Measurements from ENCODE around the gene HRC. TPM values are rescaled to one million over a fixed set of nuclear protein-coding genes. Genes with fewer than 3 reads are reported as not detected.
"Not testable (repeated sequence)": the region's sequence is repeated elsewhere in the genome, so short reads cannot be mapped to it uniquely, and the experiment has no call there.

Gene HRC
- total RNA-seq, 1 donor from 2014 or later = not detected

DNA sequence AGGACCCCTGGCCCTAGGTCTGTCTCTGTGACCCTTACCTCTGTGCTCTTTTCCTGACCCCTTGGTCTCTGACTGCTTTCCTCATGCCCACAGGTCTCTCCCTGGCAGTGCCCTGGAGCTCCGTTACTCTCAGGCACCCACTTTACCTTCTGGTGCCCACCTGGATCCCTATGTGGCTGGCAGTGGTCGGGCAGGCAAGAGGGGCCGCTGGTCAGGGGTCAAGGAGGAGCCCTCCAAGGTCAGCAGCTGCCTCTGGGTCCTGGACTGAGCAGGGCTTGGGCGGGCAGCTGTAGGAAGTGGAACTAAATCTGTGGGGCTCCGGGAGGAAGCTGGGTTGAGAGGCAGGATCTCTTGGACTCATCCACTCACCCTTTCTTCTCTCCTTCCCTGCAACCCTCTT, 19.5 kb downstream of the HRC start:
- no peak for DNase-seq (ENCODE audit: low read depth)

DNA sequence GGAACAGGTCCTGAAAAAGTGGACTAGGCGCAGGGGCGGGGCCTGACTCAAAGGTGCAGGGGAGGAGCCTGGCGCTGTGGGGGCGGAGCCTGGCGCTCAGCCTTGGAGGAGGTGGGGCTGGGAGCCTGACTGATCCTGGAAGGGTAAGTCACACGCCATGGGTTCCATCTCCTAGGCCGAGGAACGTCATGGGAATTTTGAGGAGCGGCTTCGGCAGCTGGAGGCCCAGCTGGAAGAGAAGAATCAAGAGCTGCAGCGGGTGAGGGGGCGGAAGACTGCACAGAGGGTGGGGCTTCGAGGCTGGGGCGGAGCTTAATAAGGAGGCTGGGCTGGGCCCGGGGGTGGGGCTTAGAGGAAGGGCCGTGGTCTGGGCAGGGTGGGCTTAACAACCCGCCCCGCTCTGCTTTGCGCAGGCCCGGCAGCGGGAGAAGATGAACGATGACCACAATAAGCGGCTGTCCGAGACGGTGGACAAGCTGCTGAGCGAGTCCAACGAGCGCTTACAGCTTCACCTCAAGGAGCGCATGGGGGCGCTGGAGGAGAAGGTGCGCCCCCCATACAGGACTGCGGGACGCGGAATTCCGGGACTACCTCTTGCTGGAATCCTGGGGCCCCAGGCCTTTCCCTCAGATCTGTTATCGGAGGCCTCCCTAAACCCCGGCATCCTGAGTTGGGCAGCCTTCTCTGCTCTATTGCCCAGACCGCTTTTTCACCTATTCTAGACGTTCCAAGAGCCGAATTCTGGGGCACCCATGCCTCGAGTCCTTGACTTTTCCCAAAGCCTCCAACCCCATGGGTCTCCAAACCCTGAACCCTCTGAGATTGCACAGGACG, 21.4 kb downstream of the HRC start:
- peak; percentile 57 for DNase-seq (ENCODE audit: low read depth)

DNA sequence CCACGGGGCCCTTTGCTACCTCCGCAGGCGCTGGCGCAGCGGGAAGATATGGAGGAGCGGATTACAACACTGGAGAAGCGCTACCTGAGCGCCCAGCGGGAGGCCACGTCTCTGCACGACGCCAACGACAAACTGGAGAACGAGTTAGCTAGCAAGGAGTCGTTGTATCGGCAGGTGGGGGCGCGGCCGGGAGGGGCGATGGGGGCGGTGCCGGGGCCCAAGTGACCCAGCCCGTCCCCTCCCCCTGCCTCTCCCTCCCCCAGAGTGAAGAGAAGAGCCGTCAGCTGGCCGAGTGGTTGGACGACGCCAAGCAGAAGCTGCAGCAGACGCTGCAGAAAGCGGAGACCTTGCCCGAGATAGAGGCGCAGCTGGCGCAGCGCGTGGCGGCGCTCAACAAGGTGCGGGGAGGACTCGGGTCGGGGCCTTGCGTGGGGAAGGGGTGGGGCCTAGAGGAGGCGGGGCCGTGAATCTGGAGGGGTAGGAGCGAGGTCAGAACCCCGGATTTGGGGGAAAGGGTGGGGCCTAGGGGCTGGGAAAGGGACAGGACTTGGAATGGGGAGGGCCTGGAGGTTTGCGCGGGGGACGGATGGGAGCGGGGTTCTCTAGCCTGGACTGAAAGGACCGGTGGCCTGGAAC, 22.1 kb downstream of the HRC start:
- no peak for DNase-seq (ENCODE audit: low read depth)

DNA sequence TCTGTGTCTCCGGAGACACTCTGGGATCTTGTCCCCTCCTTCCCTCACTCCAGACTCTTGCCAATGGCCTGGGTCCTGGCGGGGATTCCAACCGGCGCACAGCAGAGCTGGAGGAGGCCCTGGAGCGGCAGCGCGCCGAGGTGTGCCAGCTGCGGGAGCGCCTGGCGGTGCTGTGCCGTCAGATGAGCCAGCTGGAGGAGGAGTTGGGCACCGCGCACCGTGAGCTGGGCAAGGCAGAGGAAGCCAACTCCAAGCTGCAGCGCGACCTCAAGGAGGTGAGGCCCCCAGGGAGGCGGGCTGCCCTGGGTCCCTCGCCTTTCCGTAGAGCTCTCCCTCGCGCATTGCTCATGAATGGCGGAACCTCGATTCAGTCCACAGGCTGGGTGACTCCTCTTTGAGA, 24.9 kb downstream of the HRC start:
- no peak for DNase-seq (ENCODE audit: low read depth)

DNA sequence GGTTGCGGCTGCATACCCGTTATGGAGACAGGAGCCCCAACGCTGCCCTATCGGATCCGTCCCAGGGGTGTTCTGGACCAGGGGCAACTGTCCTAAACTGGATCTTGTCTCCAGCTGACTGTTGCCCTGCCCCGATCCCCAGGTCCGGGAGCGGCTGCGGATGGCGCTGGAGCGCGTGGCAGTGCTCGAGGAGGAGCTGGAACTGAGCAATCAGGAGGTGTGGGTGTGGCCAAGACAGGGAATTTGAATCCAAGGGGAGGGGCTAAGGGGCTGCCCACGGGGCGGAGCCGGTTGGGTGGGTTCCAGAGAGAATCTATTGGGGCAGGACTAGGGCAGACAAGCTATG, 26.0 kb downstream of the HRC start:
- no peak for DNase-seq (ENCODE audit: low read depth)

DNA sequence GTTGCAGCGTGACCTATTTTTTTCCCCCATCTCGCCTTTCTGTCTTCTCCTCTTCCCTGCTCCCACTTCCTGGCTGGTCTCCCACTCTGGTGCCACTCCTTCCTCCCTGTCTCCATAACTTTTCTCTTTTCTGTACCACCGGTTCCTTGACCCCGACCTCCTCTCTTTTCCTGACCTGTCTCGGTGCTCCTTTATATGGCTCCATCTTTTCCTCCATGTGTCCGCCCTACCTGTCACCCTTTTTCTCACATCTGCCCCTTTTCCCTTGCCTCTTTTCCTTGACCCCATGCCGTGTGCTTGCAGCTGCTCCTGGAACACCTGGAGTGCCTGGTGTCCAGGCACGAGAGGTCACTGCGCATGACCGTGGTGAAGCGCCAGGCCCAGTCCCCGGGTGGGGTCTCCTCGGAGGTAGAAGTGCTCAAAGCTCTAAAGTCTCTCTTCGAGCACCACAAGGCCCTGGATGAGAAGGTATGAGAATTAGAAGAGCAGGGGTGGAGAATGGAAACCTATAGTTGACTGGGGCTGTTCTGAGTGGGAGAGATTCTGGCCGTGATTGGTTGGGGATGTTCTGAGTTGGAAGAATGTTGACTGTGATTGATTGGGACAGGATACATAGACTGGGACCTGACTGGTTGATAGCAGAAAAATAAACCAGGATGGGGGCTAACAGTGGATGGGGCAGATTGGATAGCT, 26.5 kb downstream of the HRC start:
- DNase-seq (ENCODE audit: low read depth) = no peak

DNA sequence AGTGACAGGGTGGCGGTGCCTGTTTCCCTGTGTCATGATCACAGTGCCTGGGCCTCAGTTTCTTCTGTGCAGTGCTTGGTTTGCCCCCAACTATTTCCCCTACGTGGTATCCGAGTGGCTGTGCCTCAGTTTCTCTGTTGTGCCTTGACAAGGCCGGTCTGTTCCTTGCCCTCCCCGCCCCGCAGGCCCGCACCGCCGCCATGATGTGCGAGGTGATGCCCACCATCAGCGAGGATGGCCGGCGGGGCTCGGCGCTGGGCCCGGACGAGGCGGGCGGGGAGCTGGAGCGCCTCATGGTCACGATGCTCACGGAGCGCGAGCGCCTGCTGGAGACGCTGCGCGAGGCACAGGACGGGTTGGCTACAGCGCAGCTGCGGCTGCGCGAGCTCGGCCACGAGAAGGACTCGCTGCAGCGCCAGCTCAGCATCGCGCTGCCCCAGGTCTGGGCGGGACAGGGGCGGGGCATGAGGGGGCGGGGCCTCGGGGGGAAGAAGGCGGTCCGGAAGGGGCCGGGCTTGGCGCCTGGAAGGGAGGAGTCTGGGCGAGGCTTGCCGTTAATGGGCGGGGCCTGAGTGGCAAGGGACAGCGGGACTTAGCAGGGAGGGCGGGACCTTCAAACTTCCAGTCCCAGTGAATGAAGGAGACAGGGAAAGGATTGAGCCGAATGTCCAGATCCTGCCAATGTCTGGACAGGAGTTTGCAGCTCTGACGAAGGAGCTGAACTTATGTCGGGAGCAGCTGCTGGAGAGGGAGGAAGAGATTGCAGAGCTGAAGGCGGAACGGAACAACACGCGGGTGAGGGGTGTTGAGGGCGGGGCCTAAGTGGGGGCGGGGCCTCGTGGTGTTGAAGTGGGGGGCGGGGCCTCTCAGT, 27.3 kb downstream of the HRC start:
- DNase-seq (ENCODE audit: low read depth) = peak; percentile 87

DNA sequence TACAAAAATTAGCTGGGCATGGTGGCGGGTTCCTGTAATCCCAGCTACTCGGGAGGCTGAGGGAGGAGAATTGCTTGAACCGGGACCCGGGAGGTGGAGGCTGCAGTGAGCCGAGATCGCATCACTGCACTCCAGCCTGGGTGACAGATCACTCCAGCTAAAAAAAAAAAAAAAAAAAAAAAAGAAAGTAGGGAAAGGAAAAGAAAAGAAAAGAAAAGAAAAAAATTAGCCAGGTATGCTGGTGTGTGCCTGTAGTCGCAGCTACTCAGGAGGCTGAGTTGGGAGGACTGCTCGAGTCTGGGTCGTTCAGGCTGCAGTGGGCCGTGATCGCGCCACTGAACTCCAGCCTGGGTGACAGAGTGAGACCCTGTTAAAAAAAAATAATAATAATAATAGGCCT, 28.0 kb downstream of the HRC start:
- not testable (repeated sequence) for DNase-seq (ENCODE audit: low read depth)

DNA sequence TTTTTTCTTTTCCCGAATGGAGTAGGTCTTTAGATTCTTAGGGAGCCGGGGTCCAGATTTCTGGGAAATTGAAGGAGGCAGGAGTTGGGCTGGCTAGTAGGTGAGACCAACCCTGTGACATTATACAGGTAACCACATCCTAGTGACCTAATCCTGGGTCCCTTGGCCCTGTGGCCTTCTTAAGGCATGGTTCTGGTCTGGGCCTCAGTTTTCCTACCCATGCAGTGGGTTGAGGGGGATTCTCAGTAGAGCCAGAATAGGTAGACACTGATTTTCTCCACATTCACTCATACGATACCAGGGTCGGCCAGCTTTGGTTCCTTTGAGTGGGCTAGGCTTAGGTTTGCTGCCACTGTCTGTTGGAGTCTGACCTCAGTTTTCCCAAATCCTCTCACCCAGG, 28.6 kb downstream of the HRC start:
- no peak for DNase-seq (ENCODE audit: low read depth)

DNA sequence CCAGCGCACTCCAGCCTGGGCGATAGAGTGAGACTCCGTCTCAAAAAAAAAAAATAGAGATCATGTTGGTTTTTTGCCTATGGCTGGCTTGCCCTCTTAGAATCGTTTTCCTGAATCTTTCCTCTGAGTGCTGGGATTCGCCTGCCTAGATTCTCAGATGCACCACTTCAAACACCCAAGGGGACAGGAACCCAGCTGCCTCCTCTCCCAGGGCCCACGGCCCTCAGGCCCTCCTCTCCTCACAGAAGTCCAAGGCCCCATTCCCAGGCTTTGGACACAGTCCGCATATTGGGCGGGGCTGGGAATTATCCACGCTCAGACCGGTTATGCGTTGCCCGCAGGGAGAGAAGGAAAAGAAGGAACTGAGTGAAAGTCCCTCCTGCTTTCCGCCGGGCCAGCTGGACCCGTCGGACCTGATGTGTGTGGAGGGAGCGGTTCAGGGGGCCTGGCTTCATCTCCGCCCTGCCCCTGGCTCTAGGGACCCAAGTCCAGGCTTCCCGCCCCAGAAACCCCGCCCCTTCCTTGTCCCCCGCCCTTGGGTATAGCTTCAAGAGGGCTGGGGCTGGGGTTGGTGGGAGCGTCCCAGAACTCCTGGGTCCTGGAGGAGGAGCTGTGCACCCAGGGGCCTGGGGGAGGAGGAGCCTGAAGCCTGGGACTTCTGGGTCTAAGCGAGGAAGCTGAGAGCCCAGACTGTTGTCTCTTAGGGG, 30.0 kb downstream of the HRC start:
- DNase-seq (ENCODE audit: low read depth) = no peak

DNA sequence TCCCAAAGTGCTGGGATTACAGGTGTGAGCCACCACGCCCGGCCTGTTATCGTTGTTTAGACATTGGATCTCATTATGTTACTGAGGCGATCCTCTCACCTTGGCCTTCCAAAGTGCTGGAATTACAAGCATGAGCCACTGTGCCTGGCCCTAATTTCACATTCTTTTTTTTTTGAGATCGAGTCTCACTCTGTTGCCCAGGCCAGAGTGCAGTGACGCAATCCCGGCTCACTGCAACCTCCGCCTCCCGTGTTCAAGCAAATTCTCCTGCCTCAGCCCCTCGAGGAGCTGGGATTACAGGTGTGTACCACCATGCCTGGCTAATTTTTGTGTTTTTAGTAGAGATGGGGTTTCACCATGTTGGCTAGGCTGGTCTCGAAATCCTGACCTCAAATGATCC, 31.9 kb downstream of the HRC start:
- DNase-seq (ENCODE audit: low read depth) = not testable (repeated sequence)

DNA sequence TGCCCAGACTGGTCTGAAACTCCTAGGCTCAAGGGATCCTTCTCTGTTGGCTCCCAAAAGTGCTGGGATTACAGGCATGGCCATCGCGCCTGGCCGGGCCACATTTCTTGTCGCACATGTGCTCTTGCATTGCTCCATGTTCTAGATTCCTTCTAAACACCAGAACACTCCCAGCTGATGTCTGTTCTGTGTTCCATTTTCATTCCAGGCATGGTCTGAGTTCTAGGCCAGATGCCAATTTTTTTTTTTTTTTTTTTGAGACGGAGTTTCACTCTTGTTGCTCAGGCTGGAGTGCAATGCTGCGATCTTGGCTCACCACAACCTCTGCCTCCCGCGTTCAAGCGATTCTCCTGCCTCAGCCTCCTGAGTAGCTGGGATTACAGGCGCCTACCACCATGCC, 33.4 kb downstream of the HRC start:
- DNase-seq (ENCODE audit: low read depth) = not testable (repeated sequence)

DNA sequence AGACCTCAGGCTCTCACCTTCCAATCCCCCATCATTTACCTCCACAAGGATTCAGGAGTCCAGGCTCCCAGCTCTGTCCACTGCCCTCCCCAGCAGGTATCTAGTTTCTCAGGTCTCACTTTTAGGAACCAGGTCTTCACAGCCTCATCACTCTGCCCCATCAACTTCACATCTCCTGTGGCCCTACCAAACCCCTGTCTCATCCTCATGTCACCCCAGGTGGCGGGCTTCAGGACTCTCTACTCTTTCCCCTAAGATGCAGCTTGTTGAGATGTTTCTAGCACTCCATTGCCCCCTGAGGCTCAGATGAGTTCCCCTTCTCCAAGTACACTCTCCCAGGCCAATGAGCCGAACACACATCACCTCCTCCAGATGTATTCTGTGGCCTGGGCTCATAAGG, 34.3 kb downstream of the HRC start:
- no peak for DNase-seq (ENCODE audit: low read depth)

DNA sequence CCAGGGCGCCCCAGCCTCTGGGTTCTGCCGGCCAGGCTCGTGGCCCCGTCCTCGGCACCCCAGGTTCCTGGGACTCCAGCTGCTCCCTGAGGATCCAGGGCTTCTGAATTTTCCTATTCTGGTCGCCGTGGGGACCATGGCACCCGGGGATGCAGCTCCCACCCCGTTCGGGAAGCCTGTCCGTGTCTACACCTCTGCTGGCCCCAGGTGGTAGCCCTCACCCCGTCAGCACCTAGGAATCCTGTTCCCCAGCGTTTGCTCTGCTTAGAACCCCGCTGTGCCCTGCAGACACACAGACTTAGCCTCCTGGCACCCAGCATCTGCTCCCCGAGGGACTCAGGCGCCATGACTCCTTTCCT, 34.9 kb downstream of the HRC start:
- no peak for DNase-seq (ENCODE audit: low read depth)

DNA sequence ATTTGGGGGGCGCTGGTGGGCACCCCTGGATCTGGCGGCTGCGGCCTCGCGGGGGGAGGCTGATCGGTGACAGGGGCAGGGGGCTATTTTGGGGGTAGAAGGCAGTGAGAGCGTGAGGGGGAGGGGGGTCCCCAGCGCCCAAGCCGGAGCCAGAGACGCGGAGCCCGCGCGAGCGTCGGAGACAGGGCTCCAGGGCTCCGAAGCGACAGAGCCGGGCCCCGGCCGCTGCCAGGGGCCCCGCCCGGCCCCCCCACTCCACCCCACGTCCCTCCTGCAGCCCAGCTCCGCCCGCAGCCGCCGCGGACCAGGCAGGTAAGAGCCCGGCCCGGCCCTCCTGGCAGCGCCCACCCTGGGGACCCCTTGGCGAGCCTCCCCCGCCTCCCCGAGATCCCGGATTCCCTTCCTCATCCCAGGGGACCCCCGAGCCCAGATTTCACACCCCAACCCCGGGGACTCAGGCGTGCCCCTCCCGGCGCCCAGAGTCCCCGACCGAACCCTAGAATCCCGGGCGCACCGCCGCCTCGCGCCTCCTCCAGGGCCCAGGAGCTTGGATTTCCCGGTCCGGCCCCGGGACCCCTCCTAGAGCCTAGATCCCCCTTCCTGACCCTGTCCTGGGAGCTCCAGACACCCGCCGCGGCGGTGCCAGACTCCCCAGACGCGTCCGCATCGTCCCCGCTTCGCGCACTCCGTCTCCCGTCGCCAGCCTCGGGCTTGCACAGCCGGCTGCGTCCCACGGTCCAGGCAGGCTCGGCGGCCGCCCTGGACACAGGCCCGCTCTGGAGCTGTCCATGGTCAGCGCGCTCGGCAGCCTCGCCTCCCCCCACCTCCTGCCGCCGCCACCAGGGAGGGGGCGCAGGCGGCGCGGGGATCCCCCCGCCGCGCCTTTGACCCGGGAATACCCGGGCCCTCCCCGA, 35.5 kb downstream of the HRC start, which contains the start of gene PPFIA3:
TSS of gene PPFIA3 (plus strand) at position 134 of the 914 bp plus-strand sequence. CDS start 8,330 bp downstream, outside the sequence.
- no peak for DNase-seq (ENCODE audit: low read depth)

DNA sequence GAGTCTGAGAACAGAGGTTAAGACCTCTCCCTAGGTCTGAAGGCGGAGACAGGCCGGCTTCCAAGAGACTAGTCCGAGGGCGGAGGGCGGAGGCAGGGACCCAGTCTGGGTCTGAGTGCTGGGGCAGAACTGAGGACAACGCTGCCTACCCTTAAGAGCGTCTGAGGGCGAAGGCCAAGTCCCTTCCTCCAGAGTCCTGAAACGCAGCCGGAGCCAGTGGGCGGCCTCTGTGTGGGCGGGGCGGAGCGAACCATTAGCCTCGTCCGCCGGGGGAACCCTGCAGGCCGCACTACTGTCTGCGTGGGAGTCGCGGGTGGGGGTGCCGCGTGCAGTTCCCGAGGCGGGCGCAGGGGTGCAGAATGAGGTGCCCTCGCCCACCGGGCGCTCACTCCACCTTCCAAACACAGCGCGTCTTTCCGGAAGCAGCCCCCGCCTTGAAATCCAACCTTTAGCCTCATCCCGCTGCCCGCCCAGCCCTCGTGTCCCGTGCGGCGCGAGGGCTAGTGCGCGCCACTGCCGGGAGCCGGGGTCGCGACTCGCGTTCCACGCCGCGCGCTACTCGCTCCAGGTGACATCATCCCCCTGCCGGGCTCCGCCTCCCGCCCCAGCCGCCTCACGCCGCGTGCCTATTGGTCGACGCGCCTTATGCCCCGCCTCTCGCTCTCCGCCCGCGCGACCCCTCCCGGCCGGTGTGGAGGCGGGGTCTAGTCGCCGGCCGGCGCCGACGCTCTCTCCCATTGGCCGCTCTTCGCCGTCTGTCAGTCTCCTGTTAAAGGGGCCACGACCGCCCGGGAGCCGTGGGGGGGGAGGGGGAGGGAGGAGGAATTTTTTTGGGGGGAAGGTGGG, 36.4 kb downstream of the HRC start, which contains the start of gene C19orf73:
TSS of gene C19orf73 (minus strand) at position 579 of the 846 bp plus-strand sequence. CDS start at position 458, 121 bp downstream.
- peak; percentile 69 for DNase-seq (ENCODE audit: low read depth)

DNA sequence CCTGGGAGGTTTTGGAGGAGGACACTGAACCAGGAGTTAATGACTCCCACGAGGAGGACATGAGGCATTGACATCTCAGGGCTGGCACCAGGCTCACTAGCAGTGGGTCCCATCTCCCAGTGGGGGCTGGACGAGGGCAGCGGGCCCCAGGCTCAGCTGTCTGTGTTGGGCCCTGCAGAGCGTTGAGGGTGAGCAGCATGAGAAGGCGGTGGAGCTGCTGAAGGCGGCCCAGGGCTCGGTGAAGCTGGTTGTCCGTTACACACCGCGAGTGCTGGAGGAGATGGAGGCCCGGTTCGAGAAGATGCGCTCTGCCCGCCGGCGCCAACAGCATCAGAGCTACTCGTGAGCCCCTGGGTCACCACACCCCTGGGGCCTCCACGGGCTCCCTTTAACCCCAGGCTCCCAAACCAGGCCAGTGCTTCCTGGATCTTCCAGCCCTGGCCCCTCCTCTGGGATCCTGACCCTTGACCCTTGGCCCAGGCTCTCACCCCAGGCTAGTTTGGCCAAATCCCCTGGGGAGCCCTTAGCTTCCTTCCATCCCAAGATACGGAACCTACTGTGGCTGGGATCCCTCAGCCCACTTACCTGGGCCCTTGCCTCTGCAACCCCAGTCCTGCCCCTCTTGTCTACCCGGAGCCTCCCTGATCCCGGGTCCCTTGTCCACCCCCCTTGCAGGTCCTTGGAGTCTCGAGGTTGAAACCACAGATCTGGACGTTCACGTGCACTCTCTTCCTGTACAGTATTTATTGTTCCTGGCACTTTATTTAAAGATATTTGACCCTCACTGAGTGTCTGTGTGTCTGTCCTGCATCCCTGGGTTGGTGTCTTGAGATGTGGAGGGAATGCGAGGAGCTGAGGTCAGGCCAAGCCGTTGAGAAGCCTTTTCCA, 37.3 kb downstream of the HRC start:
- no peak for DNase-seq (ENCODE audit: low read depth)

DNA sequence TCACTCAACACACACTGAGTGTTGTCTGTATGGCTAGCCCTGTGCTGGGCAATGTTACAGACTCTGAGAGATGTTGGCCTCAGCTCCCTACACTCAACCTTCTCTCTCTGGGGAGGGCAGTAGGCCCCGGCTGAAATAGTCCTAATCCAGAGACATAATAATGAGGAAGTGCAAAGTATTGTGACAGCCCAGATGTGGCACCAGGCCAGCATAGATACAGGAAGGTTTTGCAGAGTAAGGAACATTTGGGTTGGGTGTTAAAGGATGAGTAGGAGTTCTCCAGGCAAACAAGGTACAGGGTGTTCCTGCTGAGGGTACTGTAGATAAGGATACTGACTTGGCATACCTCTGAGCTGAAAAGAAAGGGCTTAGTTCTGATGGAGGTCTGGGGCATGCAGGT, 38.7 kb downstream of the HRC start:
- no peak for DNase-seq (ENCODE audit: low read depth)

Measured in renal cortical epithelial cell (primary cell).